HepG2 (cell line): ENCODE measurements around the gene PKMYT1. TPM values are rescaled to one million over a fixed set of nuclear protein-coding genes. Genes with fewer than 3 reads are reported as not detected.
A peak's percentile ranks its signal among the peaks of the same experiment; 100 is the strongest.

Experiments
- BCL6 ChIP-seq: IDR thresholded peaks from 2 replicates; pipeline ENCODE4 v1.6.1; 2016; ENCODE audit warnings: missing genetic modification reagents, missing compliant biosample characterization
- BRD4 ChIP-seq: sonication (generic); formaldehyde crosslinking; IDR thresholded peaks from 2 replicates; pipeline ENCODE4 v1.4.0; 2020; ENCODE audit warnings: missing genetic modification reagents
- ERF ChIP-seq: IDR thresholded peaks from 2 replicates; pipeline ENCODE4 v1.6.1; 2018; ENCODE audit warnings: missing biosample characterization, missing genetic modification reagents
- ETV6 ChIP-seq: sonication (generic); formaldehyde crosslinking; conservative IDR thresholded peaks from 2 replicates; pipeline ENCODE4 v1.4.0; 2020; ENCODE audit warnings: missing genetic modification reagents
- GATAD1 ChIP-seq: IDR thresholded peaks from 2 replicates; pipeline ENCODE4 v1.6.1; 2016; ENCODE audit warnings: missing genetic modification reagents, missing compliant biosample characterization
- GPN1 ChIP-seq: sonication (generic); formaldehyde crosslinking; IDR thresholded peaks from 2 replicates; pipeline ENCODE4 v1.5.1; 2020; ENCODE audit warnings: missing genetic modification reagents, borderline replicate concordance
- IKZF4 ChIP-seq: sonication (generic); formaldehyde crosslinking; IDR thresholded peaks from 2 replicates; pipeline ENCODE4 v1.5.1; 2020; ENCODE audit warnings: borderline replicate concordance, mild to moderate bottlenecking, low read depth, missing genetic modification reagents; ENCODE audit errors: not compliant biosample characterization
- KDM3A ChIP-seq: IDR thresholded peaks from 2 replicates; pipeline ENCODE4 v1.6.1; 2018; ENCODE audit warnings: low read depth, missing compliant biosample characterization
- NR1H2 ChIP-seq: sonication (generic); formaldehyde crosslinking; IDR thresholded peaks from 2 replicates; pipeline ENCODE4 v1.8.1; 2022; ENCODE audit warnings: low read depth, missing genetic modification reagents, borderline replicate concordance
- PATZ1 ChIP-seq: sonication (generic); formaldehyde crosslinking; IDR thresholded peaks from 2 replicates; pipeline ENCODE4 v1.4.0; 2020; ENCODE audit warnings: missing genetic modification reagents
- REST ChIP-seq, 2 experiments: IDR thresholded peaks; 2 replicates each; pipeline ENCODE4 v1.6.1; 2011 to 2012; ENCODE audit warnings: low read length in 2 of 2, borderline replicate concordance in 1 of 2, low read depth in 1 of 2, mild to moderate bottlenecking in 1 of 2, moderate library complexity in 1 of 2
- SP140L ChIP-seq: sonication (generic); formaldehyde crosslinking; IDR thresholded peaks from 2 replicates; pipeline ENCODE4 v1.4.0; 2020; ENCODE audit warnings: missing genetic modification reagents, borderline replicate concordance
- YEATS2 ChIP-seq: sonication (generic); formaldehyde crosslinking; IDR thresholded peaks from 2 replicates; pipeline ENCODE4 v1.4.0; 2020; ENCODE audit warnings: missing genetic modification reagents, borderline replicate concordance
- ZBTB20 ChIP-seq: sonication (generic); formaldehyde crosslinking; IDR thresholded peaks from 2 replicates; pipeline ENCODE4 v1.8.1; 2023; ENCODE audit warnings: missing genetic modification reagents, low read depth, mild to moderate bottlenecking, borderline replicate concordance
- ZBTB33 ChIP-seq: sonication (generic); formaldehyde crosslinking; IDR thresholded peaks from 2 replicates; pipeline ENCODE4 v1.4.0; 2020; ENCODE audit warnings: missing genetic modification reagents
- ZFP36L2 ChIP-seq: sonication (generic); formaldehyde crosslinking; IDR thresholded peaks from 2 replicates; pipeline ENCODE4 v1.4.0; 2020; ENCODE audit warnings: missing genetic modification reagents
- ZIK1 ChIP-seq: sonication (generic); formaldehyde crosslinking; IDR thresholded peaks from 2 replicates; pipeline ENCODE4 v1.5.0; 2020; ENCODE audit warnings: mild to moderate bottlenecking, low read depth, missing genetic modification reagents, borderline replicate concordance
- ZKSCAN8 ChIP-seq: IDR thresholded peaks from 2 replicates; pipeline ENCODE4 v1.6.1; 2016; ENCODE audit warnings: borderline replicate concordance, missing genetic modification reagents, missing compliant biosample characterization
- ZNF253 ChIP-seq: sonication (generic); formaldehyde crosslinking; IDR thresholded peaks from 2 replicates; pipeline ENCODE4 v1.8.0; 2022; ENCODE audit warnings: mild to moderate bottlenecking, missing genetic modification reagents, borderline replicate concordance
- ZNF263 ChIP-seq: sonication (generic); formaldehyde crosslinking; IDR thresholded peaks from 2 replicates; pipeline ENCODE4 v1.4.0; 2020; ENCODE audit warnings: missing genetic modification reagents
- ZNF367 ChIP-seq: sonication (generic); formaldehyde crosslinking; IDR thresholded peaks from 2 replicates; pipeline ENCODE4 v1.4.0; 2020; ENCODE audit warnings: missing genetic modification reagents, borderline replicate concordance
- ZNF768 ChIP-seq: sonication (generic); formaldehyde crosslinking; IDR thresholded peaks from 2 replicates; pipeline ENCODE4 v1.4.0; 2020; ENCODE audit warnings: missing genetic modification reagents
- ZSCAN30 ChIP-seq: sonication (generic); formaldehyde crosslinking; IDR thresholded peaks from 2 replicates; pipeline ENCODE4 v1.5.0; 2020; ENCODE audit warnings: mild to moderate bottlenecking, missing genetic modification reagents
- polyA plus RNA-seq, 8 experiments: library from polyadenylated mRNA; depleted of rRNA in 3 of 8; stranded (reverse) in 7 of 8; unstranded in 1 of 8; fragments of >200 nt; fragmentation: Illumina TruSeq in 4 of 8; extraction: Trizol in 4 of 8; gene quantifications; 2 replicates each; pipeline versions ENCODE4 v1.2.1 to v1.2.3, GENCODE V29; 2011 to 2016; ENCODE audit warnings: low read depth in 4 of 8, missing spikeins in 1 of 8, mixed read lengths in 1 of 8; ENCODE audit not compliant: insufficient read depth in 1 of 8
- total RNA-seq, 5 experiments: library from RNA; depleted of rRNA; stranded (reverse); fragments of >200 nt; fragmentation: Illumina TruSeq; extraction: Trizol; gene quantifications; 2 replicates each; pipeline ENCODE4 v1.2.3, GENCODE V29; 2016; ENCODE audit warnings: low read depth in 1 of 5

Gene PKMYT1
- total and polyA plus RNA-seq, 2 of the 13 experiments (the other 11 are each of a cell fraction or from before 2014, with no cell fraction given): 7.0 to 27.8 TPM

DNA sequence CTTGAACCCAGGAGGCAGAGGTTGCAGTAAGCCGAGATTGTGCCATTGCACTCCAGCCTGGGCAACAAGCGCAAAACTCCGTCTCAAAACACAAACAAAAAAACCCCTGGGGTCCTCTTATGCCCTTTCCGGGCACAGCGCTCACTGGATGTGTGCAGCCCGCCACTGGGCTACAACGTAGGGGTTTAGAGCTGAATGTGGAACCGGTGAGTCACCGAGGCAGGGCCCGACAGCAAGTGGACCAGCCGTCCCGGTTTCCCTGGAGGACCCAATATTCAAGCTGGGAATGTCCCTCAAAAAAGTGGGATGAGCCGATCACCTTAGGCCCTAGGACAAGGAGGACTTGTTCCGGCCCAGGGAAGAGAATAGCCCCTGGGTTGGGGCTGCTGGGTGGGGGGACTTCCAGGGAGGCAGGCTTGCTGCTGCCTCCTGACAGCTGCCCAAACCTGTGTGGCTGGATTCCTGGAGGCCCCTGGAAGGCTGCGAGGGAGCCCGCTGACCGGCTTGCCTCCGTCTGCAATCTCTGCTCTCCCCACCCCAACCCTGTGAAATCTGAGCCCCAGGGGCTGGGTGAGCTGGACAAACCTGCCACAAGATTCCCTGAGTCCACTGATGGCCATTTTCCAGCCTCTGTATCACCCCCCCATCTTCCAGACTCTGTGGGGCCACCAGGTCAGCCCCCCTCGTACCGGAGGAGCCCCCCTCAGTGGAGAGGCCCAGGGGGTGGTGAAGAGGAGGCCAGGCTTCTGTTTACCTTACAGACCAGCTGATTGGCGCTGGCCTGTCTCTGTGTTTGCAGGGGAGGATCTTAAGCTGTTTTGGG lies 29.5 kb upstream of the PKMYT1 start (continued):
- no peak for TF ChIP-seq ZSCAN30 (CRISPR knock-in tag)
- no peak for TF ChIP-seq ZNF263 (CRISPR knock-in tag)
- no peak for TF ChIP-seq ZBTB20 (CRISPR knock-in tag)
- no peak for TF ChIP-seq ZKSCAN8 (CRISPR knock-in tag)
- TF ChIP-seq ZNF253: no peak
- TF ChIP-seq BRD4 (CRISPR knock-in tag): no peak
- no peak for TF ChIP-seq ZFP36L2
- TF ChIP-seq IKZF4: no peak
- no peak for TF ChIP-seq ZIK1
- TF ChIP-seq GATAD1 (CRISPR knock-in tag): no peak
- TF ChIP-seq GPN1 (CRISPR knock-in tag): no peak
- TF ChIP-seq REST (IDR thresholded peaks at IDR 0.05; ENCODE audit: borderline replicate concordance in 1 of 2, low read depth in 1 of 2, low read length in 2 of 2): no peak
- TF ChIP-seq NR1H2: no peak
- TF ChIP-seq YEATS2: no peak
- no peak for TF ChIP-seq KDM3A (CRISPR knock-in tag)
- no peak for TF ChIP-seq ZNF367 (CRISPR knock-in tag)
- TF ChIP-seq ZNF768 (CRISPR knock-in tag): no peak
- TF ChIP-seq ETV6 (CRISPR knock-in tag): no peak
- no peak for TF ChIP-seq ERF (CRISPR knock-in tag)
- TF ChIP-seq BCL6 (CRISPR knock-in tag): no peak
- no peak for TF ChIP-seq SP140L (CRISPR knock-in tag)
- TF ChIP-seq PATZ1 (CRISPR knock-in tag): peak; percentile 86; the same call in 1 of the 2 replicates
- no peak; the same call in 1 of the 2 replicates for TF ChIP-seq ZBTB33 (CRISPR knock-in tag)
